T-cell (primary cell): ENCODE data around the gene MROH8. TPM values are rescaled to one million over a fixed set of nuclear protein-coding genes. Genes with fewer than 3 reads are reported as not detected.

ENCODE experiments used
- ATAC-seq, 4 experiments: fragments of 200-7000 bp in 3 of 4; fragments of 150-1000 bp in 1 of 4; cut with Tn5 transposase; replicated peaks in 1 of 4; 1 replicate in 3 of 4; 2 replicates in 1 of 4; pipeline ENCODE4 v1.10.0; 2021; ENCODE audit warnings: moderate library complexity in 3 of 4, mild to moderate bottlenecking in 2 of 4, moderate number of reproducible peaks in 1 of 4
- CTCF ChIA-PET, 2 donors: fragments of 300-600 bp; sonication (Branson Sonifier 250); formaldehyde crosslinking; loops; one replicate each; lab custom pipeline; 2022; ENCODE audit warnings: antibody characterized with exemption in 2 of 2; lab: Charles Lee
- POLR2A ChIA-PET, 2 donors: fragments of 300-600 bp; sonication (Branson Sonifier 250); formaldehyde crosslinking; loops; one replicate each; lab custom pipeline; 2022; ENCODE audit warnings: antibody characterized with exemption in 2 of 2; lab: Charles Lee
- DNase-seq, 35 experiments: peaks; one replicate each; pipeline versions ENCODE4 v3.0.0 to v3.0.0-alpha.2; 2013 to 2023
- H3K27ac ChIP-seq: one replicate; pipeline ENCODE4 v1.5.1; 2013; ENCODE audit warnings: low read length
- H3K27me3 ChIP-seq, 2 experiments: replicated peaks in 1 of 2; 1 replicate in 1 of 2; 2 replicates in 1 of 2; pipeline versions ENCODE4 v1.6.1 to v1.7.0; 2013; ENCODE audit warnings: low read length in 1 of 2, mixed read lengths in 1 of 2; ENCODE audit not compliant: control insufficient read depth in 2 of 2, insufficient read depth in 2 of 2; ENCODE audit errors: extremely low read depth in 1 of 2
- H3K36me3 ChIP-seq, 2 donors: 1 replicate in 1 of 2; 2 replicates in 1 of 2; pipeline versions ENCODE4 v1.6.1 to v1.7.0; 2013; ENCODE audit warnings: low read length in 1 of 2; ENCODE audit not compliant: control insufficient read depth in 2 of 2, insufficient read depth in 1 of 2; ENCODE audit errors: extremely low read depth in 1 of 2
- H3K4me1 ChIP-seq, 2 experiments: 1 replicate in 1 of 2; 2 replicates in 1 of 2; pipeline versions ENCODE4 v1.6.1 to v1.7.0; 2013; ENCODE audit warnings: low read length in 2 of 2, mixed read lengths in 1 of 2; ENCODE audit not compliant: insufficient read depth in 2 of 2, control insufficient read depth in 1 of 2; ENCODE audit errors: extremely low read depth in 1 of 2
- H3K4me3 ChIP-seq, 2 donors: 1 replicate in 1 of 2; 2 replicates in 1 of 2; pipeline versions ENCODE4 v1.5.1 to v1.7.0; 2013; ENCODE audit warnings: mild to moderate bottlenecking in 2 of 2, low read length in 1 of 2, moderate library complexity in 1 of 2; ENCODE audit not compliant: control insufficient read depth in 1 of 2; ENCODE audit errors: extremely low read depth in 1 of 2
- H3K9me3 ChIP-seq: 2 replicates; pipeline ENCODE4 v1.7.0; 2013
- H3K27ac Mint-ChIP-seq, 2 donors: one replicate each; pipeline ENCODE4 v1.8.0; 2020 to 2021; ENCODE audit warnings: mild to moderate bottlenecking in 2 of 2, mixed read lengths in 2 of 2
- H3K27me3 Mint-ChIP-seq, 2 donors: one replicate each; pipeline ENCODE4 v1.8.0; 2021 to 2022; ENCODE audit warnings: mixed read lengths in 2 of 2
- H3K36me3 Mint-ChIP-seq: one replicate; pipeline ENCODE4 v1.8.0; 2021; ENCODE audit warnings: mixed read lengths
- H3K4me1 Mint-ChIP-seq, 3 donors: one replicate each; pipeline ENCODE4 v1.8.0; 2020 to 2022; ENCODE audit warnings: mixed read lengths in 3 of 3, mild to moderate bottlenecking in 1 of 3
- H3K4me3 Mint-ChIP-seq, 3 donors: one replicate each; pipeline ENCODE4 v1.8.0; 2020 to 2022; ENCODE audit warnings: mild to moderate bottlenecking in 3 of 3, mixed read lengths in 3 of 3, moderate library complexity in 3 of 3
- H3K9me3 Mint-ChIP-seq, 3 donors: one replicate each; pipeline ENCODE4 v1.8.0; 2020 to 2022; ENCODE audit warnings: mixed read lengths in 3 of 3
- WGBS: methylation state at CpG from one replicate; pipeline ENCODE4 v1.1.5; 2013; ENCODE audit warnings: missing lambda C conversion rate; ENCODE audit not compliant: insufficient coverage; 5-methylcytosine and 5-hydroxymethylcytosine counted together
- total RNA-seq, 35 experiments: library from RNA in 6 of 35; stranded (reverse) in 6 of 35; fragments of 120-200 nt in 1 of 35; gene quantifications; one replicate each; pipeline versions ENCODE4 v1.2.1 to v1.2.4 and lab custom pipeline; 2013 to 2026

The MROH8 gene
- total RNA-seq, 5 donors from 2014 or later (not counting 1 experiment from before 2014, with no cell fraction given): 0.70 to 2.5 (median 1.5) TPM

GRCh38 chr20:37163832-37164554, 15.4 kb downstream of the MROH8 start:
- Mint-ChIP-seq H3K9me3 (no peaks in the 10 kb centered on the region), H3K27ac (no peak overlapping the region), H3K4me1 (no peaks in the 10 kb centered on the region), H3K27me3 (no peaks in the 10 kb centered on the region), H3K4me3 (no peak overlapping the region), H3K36me3 (peaks cover 11% of the 10 kb centered on the region)
- Histone ChIP-seq H3K4me3 (no peak overlapping the region), H3K9me3 (no peaks in the 10 kb centered on the region), H3K27me3 (no peaks in the 10 kb centered on the region), H3K36me3 (no peaks in the 10 kb centered on the region), H3K4me1 (no peaks in the 10 kb centered on the region), H3K27ac (no peak overlapping the region)
- POLR2A ChIA-PET: no interaction called here
- DNase-seq (no peak), ATAC-seq (no peak)
- CTCF ChIA-PET: no interaction called here
- WGBS: 78% methylated on average over 2 of the region's 4 CpGs

DNA sequence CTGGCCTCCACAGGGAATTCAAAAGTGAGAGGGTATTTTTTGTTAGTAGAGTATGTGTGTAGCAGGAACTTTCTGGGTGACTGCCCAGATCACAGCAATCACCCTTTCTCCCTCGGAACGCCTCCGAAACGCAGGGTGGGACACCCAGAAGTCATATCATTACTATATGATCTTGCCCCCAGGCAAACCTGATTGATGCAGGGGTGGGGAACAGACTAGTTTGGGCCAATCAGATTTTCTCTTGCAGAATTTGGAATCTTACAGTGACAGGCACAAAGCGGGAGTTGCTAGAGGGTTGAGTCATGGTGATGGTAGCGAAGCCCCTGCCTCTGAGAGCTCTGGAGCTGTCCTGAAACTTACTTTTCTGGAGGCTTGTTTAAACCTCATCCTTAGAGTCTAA, 16.7 kb downstream of the MROH8 start:
- ATAC-seq (no peak), DNase-seq (no peak)
- Mint-ChIP-seq H3K9me3 (no peaks in the 10 kb centered on the region), H3K36me3 (peaks cover 7% of the 10 kb centered on the region), H3K4me1 (no peaks in the 10 kb centered on the region), H3K27ac (no peak overlapping the region), H3K27me3 (no peaks in the 10 kb centered on the region), H3K4me3 (no peak overlapping the region)
- Histone ChIP-seq H3K4me3 (no peak overlapping the region), H3K9me3 (no peaks in the 10 kb centered on the region), H3K27ac (no peak overlapping the region), H3K27me3 (no peaks in the 10 kb centered on the region), H3K4me1 (no peaks in the 10 kb centered on the region), H3K36me3 (no peaks in the 10 kb centered on the region)
- no CpG with 5 or more reads among the region's 6 CpGs for WGBS
- POLR2A ChIA-PET: no interaction called here
- CTCF ChIA-PET: interaction anchor here (0.5 to 0.8 kb wide), 2 partner anchors 1248 to 1319 kb away, joined by 4 read pairs; no protein-coding TSS in a partner anchor

- POLR2A ChIA-PET: no interaction called here
- no peak overlapping the region for H3K4me3 Mint-ChIP-seq
- ATAC-seq: no peak
- Histone ChIP-seq H3K27me3 (no peaks in the 10 kb centered on the region), H3K36me3 (no peaks in the 10 kb centered on the region), H3K9me3 (no peaks in the 10 kb centered on the region), H3K4me1 (no peaks in the 10 kb centered on the region), H3K4me3 (no peak overlapping the region), H3K27ac (no peak overlapping the region)
- CTCF ChIA-PET: interaction anchor here (0.5 to 0.8 kb wide), 2 partner anchors 1249 to 1318 kb away, joined by 4 read pairs; no protein-coding TSS in a partner anchor
- H3K36me3 Mint-ChIP-seq: peaks cover 3% of the 10 kb centered on the region
- no peak overlapping the region for H3K27ac Mint-ChIP-seq
- WGBS: 79% methylated on average over 10 of the region's 12 CpGs
- H3K9me3 Mint-ChIP-seq: no peaks in the 10 kb centered on the region
- H3K4me1 Mint-ChIP-seq: no peaks in the 10 kb centered on the region
- H3K27me3 Mint-ChIP-seq: no peaks in the 10 kb centered on the region
- DNase-seq: no peak
Observed at GRCh38 chr20:37161830-37162549, 17.4 kb downstream of the MROH8 start.

GRCh38 chr20:37160683-37161082, 18.7 kb downstream of the MROH8 start:
- H3K4me3 Mint-ChIP-seq: no peak overlapping the region
- H3K27me3 ChIP-seq: no peaks in the 10 kb centered on the region
- H3K27ac ChIP-seq: no peak overlapping the region
- no peak overlapping the region for H3K4me3 ChIP-seq
- DNase-seq: no peak
- no peaks in the 10 kb centered on the region for H3K9me3 ChIP-seq
- no peaks in the 10 kb centered on the region for H3K9me3 Mint-ChIP-seq
- H3K27me3 Mint-ChIP-seq: no peaks in the 10 kb centered on the region
- ChIA-PET POLR2A (no interaction called here), CTCF (interaction anchor here in 1 of 2 donors (0.6 kb wide), 2 partner anchors 29 to 95 kb away, joined by 4 to 7 read pairs; no protein-coding TSS in a partner anchor)
- H3K4me1 Mint-ChIP-seq: no peaks in the 10 kb centered on the region
- ATAC-seq: no peak
- 84% methylated on average over 5 of the region's 10 CpGs for WGBS
- no peaks in the 10 kb centered on the region for H3K36me3 ChIP-seq
- H3K4me1 ChIP-seq: no peaks in the 10 kb centered on the region
- no peak overlapping the region for H3K27ac Mint-ChIP-seq
- peaks cover 1% of the 10 kb centered on the region for H3K36me3 Mint-ChIP-seq

DNA sequence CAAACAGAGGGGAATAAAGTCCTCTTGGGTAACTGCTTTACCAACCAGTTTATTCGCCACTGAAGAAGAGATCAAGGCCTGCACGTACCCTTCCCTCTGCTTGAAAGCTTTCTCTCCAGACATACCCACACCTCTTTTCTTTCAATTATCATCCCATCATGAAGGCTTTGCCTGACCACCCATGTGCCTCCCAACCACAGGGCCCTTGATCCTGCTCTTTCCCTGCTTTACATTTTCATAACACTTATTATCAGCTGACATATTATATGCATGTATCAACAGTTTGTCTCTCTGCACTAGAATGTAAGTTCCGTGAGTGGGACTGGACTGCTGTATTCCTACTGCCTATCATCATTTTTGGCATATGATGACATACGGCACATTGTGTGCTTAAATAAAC, 21.1 kb downstream of the MROH8 start:
- no peak overlapping the region for H3K27ac ChIP-seq
- ChIA-PET CTCF (interaction anchor here in 1 of 2 donors (0.9 kb wide), 1 partner anchor 17 kb away, joined by 3 read pairs; no protein-coding TSS in a partner anchor), POLR2A (no interaction called here)
- no peaks in the 10 kb centered on the region for H3K9me3 ChIP-seq
- Mint-ChIP-seq H3K4me1 (no peaks in the 10 kb centered on the region), H3K27ac (no peak overlapping the region), H3K9me3 (no peaks in the 10 kb centered on the region), H3K36me3 (peaks cover 6% of the 10 kb centered on the region), H3K27me3 (no peaks in the 10 kb centered on the region), H3K4me3 (no peak overlapping the region)
- H3K36me3 ChIP-seq: no peaks in the 10 kb centered on the region
- ATAC-seq: no peak
- WGBS: 97% methylated on average over 3 of the region's 4 CpGs
- H3K4me1 ChIP-seq: no peaks in the 10 kb centered on the region
- H3K27me3 ChIP-seq: no peaks in the 10 kb centered on the region
- no peak for DNase-seq
- H3K4me3 ChIP-seq: no peak overlapping the region

DNA sequence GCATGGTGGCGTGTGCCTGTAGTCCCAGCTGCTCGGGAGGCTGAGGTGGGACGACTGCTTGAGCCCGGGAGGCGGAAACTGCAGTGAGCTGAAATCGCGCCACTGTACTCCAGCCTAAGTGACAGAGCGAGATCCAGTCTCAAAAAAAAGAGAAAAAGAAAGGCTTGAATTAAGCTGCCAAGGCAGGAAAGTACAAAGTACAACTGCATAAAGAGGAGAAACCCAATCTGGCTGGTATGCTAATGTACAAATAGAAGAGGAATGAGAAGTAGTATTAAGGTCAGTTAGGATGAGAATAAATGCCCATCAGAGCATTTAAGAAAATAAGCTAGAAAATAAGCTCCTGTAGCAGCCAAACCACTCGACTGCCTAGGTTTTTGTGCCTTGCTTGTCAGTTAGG, 23.4 kb downstream of the MROH8 start:
- no peaks in the 10 kb centered on the region for H3K9me3 ChIP-seq
- ATAC-seq (no peak), DNase-seq (no peak)
- POLR2A ChIA-PET: no interaction called here
- no peaks in the 10 kb centered on the region for H3K27me3 ChIP-seq
- H3K36me3 ChIP-seq: no peaks in the 10 kb centered on the region
- Mint-ChIP-seq H3K4me3 (no peak overlapping the region), H3K36me3 (peaks cover 6% of the 10 kb centered on the region), H3K27me3 (no peaks in the 10 kb centered on the region), H3K4me1 (no peaks in the 10 kb centered on the region), H3K9me3 (no peaks in the 10 kb centered on the region), H3K27ac (no peak overlapping the region)
- 98% methylated on average over 9 of the region's 9 CpGs for WGBS
- CTCF ChIA-PET: no interaction called here
- no peak overlapping the region for H3K27ac ChIP-seq
- no peak overlapping the region for H3K4me3 ChIP-seq
- H3K4me1 ChIP-seq: no peaks in the 10 kb centered on the region
